Islet of Langerhans (tissue), 1 donor: ENCODE measurements around the gene CRPPA.

Source experiments
- FAIRE-seq: peaks from one replicate; lab custom pipeline; 2011; peaks lifted over from hg19 to GRCh38; lab: Jason Lieb, UNC

Gene CRPPA

GRCh38 chr7:16422917-16423316 lies 1.6 kb upstream of the CRPPA start:
- no peak for FAIRE-seq

DNA sequence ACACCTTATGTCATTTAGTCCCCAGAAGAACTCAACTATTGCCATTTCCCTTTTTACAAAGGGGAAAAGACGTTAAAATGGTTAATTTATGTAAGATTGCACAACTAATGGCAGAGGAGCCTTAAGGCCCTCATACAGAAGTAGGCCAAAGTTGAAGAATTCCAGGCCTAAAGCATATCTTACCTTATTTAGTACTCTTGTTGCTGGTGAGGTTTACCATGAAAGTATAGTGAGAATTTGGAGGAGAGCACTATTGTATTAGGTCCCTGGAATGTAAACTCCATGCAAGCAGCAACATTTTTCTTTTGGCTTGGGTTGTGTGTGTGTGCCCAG lies 731 bp upstream of the CRPPA start:
- peak; percentile 13 for FAIRE-seq

DNA sequence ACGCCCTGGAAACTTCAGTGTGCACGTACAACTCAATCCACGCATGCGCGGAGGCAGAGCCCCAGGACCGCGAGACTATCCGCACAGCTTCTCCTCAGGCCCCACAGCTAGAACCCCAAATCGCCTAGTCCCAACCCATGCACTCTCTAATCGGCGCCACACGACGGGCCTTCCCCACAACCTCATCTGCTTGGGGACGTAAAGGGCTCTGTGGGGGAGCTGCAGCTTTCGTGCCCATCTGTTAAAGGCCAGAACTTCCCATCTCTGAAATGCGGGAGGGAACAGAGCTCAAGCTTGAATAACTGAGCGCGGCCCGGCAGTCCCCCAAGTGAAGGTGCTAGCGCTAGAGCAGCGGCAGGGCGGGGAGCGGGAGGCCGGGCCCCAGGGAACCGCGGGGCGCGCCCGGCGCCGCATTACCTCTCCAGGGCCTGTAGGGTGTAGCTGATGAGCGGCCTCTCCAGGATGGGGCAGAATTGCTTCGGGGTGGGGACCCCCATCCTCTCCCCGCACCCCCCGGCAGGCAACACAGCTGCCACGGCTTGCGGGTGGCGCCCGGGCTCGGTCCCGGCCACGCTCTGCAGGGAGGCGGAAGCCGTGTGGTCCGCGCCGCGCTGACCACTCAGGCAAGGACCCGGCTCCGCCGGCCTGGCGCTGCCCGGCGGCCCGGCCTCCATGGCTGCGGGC lies 547 bp downstream of the CRPPA start:
- peak; percentile 76 for FAIRE-seq

DNA sequence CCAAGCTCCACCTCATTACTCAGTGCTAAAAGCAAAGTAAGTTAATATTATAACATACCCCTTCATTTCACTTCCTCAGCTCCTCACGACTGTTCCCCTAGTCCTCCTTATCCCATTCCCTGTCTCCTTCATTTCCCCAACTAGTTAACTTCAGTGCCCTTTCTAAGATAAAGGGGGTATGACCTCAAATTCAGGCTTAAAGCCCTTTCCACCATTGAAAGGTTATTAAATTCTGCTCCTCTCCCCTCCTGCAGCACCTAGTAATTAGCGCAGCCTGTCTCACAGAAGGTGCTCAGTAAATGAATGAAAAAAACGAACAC lies 1.0 kb downstream of the CRPPA start:
- no peak for FAIRE-seq

GRCh38 chr7:16419859-16420258 lies 1.5 kb downstream of the CRPPA start:
- FAIRE-seq: no peak

DNA sequence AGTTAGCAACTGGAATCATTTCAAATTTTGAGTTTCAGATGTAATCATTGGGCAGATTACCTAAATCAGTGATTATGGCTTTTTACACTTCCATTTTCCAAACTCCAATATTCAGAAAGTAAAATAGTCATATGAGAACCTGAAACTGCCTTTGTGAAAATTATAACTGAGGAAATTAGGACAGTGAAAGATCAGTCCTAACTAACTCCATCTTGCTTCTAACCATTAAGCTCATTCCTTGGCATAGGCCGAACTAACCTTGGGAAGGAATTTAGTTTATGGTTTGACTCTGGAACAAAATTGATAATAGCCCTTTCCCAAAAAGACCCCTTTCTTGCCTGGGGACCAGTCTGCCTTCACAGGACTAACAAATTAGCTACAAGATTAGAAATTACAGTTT lies 2.2 kb downstream of the CRPPA start:
- FAIRE-seq: no peak

GRCh38 chr7:16417906-16418305 lies 3.4 kb downstream of the CRPPA start:
- no peak for FAIRE-seq

GRCh38 chr7:16416289-16417282 lies 4.8 kb downstream of the CRPPA start:
- FAIRE-seq: no peak

DNA sequence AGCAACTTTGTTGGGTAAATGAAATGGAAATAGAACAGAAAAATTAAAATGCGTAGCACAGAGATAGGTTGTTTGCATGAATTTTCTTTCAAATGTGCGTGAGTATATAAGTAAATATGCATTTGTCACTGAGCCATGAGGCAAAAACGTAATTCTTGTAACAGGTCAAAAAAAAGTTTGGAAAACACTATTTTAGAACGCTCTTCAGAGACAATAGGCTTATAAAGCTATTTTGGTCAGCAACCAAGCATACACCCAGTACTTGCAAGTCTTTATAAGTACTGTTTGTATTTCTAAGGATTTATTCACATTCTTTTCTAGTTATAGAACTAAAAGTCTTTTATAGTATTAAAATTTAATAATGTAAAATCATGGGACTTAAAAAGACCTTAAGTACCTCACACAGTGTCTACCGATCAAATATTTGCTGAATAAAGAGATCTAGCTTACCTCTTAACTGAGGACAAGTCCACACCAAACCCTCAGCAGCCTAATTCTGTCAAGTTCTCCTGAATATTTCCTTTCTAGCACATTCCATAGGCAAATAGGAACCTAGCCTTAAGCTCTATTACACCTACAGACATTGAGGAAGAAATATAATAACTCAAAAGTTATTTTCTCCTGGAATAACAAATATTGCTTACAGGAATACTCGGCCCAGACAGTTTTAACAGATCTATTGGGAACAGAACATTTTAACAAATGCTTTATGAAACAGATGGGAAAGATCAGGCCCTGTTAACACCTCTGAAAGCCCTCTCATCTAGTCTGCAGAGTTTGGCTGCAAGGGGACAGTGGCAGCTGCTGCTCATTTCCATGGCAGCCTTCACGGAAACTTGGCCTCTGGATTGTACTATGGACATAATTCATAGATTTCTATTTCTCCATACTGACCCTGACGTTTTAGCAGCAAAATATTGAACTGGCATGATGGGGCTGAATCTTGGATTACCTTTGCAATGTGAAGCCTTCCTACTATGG lies 8.8 kb downstream of the CRPPA start:
- FAIRE-seq: no peak

- no peak for FAIRE-seq
Measured at GRCh38 chr7:16411391-16411790, 9.9 kb downstream of the CRPPA start.

DNA sequence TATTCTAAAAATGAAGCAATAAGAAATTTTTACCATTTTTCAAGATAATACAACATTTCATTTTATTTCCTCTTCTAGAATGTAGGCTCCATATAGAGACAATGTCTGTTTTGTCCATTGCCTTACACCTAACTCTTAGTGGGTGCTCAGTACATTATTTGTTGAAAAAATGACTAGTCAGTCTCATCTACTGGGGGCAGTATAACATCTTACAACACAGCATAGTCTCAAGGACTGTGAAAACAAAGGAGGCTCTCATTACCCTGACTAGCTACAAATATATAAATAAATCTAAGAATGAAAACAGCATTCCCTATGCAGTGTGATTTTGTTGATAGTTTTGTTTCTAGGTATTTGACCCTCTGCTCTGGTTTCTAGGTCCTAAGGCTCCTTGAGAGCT lies 11.6 kb downstream of the CRPPA start:
- FAIRE-seq: no peak

DNA sequence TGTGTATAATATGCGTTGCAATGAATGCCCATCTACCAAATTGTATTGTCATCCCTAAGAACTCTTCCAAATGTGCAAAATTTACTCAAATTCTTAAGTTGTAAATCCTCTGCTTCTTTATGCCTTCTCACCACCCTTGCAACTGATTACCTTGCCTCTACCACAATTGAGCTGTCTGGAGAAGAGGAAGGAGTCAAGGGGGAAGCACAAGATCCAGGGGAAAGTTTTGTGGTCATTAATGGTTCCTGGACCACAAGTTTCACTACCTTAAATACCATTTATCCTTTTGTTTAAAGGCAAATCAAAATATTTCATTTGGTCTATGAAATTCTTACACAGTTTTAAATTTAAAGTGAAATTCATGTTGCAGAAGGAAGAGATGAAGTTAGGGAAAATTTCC lies 16.7 kb downstream of the CRPPA start:
- no peak for FAIRE-seq

DNA sequence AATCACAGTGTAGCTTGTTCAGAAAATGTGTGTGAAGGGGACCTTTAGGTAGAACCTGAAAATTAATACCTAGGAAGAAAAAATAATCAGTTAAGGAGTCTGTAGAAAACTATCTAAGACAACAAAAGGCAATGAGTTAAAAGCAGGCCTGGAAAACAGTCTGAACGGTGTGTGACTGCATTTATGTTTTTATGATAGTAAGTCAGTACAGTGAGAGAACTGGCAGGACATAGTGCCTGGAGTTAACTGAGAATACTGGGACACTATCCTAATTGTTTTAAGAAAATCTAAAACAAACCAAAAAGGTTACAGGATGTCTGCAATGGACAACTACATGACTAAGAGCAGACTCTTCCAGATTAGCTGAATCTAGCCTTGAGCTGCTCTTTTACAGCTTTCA lies 17.9 kb downstream of the CRPPA start:
- FAIRE-seq: no peak

- no peak for FAIRE-seq
Measured at GRCh38 chr7:16402940-16403339, 18.4 kb downstream of the CRPPA start.

DNA sequence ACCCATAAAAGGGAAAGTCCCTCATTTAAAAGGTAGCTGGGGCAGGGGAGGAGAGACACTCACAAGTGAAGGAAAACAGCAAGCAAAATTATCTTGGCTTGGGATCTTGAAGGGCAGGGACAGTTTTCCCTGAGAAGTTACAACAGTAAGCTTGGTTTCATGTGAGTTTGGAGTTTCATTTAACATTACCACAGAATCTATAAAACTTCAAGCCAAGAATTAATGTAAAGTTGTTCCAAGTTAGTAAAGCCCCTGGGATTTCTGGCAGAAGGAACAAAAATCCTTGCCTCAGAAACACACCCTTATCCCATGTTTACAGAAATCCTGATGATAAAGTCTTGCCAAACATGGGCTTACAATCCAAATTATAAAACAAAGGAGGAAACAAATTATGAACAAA lies 19.2 kb downstream of the CRPPA start:
- no peak for FAIRE-seq

DNA sequence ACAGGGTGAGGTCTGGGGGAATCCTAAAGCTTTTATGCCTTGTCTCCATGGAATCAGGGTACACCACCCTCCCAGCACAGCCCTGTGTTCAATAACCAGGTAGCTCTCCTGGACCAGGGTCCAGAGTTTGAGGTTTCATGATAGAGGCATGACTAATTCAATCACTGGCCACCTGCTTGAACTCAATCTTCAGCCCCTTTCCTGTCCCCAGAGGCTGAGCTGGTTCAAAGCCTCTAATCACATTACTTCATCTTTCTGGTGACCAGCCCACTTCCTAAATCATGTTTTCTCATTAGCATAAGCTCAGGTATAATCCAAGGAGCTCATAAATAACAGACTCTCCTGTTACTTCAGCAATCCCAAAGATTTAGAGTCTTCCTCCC lies 20.5 kb downstream of the CRPPA start:
- no peak for FAIRE-seq

DNA sequence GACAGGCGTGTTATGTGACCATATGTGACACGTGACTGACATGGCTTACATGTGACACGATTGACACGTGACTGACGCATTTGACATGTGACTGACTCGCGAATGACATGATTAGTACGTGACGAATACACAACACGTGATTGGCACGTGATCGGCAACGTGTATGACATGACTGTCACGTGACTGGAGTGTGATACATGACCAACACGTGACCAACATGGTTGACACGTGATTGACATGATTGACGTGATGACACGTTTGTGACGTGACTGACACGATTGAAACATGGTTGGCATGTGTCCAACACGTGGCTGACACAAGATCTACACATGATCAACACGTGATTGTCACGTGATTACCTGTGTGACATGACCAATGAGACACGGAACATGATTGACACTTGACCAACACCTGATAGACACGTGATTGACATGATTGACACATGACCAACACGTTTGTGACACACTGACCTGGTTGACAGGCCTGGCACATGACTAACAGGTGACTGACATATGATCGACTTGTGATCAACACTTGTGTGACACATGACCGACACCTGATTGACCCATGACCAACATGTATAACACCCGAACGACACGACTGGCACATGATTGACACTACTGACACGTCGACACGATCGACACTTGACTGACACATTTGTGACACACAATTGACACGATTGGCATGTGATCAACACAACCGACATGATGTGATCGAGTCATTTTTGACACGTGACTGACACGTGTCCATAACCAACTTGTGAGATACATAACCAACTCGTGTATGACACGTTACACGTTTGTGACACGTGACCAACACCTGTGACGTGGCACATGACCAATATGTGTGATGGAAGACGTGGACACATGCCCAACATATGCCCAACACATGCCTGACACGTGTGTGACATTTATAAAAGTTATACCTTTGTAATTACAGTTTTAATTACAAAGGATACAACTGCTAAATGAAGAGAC lies 21.1 kb downstream of the CRPPA start:
- no peak for FAIRE-seq

- no peak for FAIRE-seq
Measured at GRCh38 chr7:16399265-16399831, 22.0 kb downstream of the CRPPA start.

GRCh38 chr7:16398146-16399017 lies 23.0 kb downstream of the CRPPA start:
- FAIRE-seq: no peak

DNA sequence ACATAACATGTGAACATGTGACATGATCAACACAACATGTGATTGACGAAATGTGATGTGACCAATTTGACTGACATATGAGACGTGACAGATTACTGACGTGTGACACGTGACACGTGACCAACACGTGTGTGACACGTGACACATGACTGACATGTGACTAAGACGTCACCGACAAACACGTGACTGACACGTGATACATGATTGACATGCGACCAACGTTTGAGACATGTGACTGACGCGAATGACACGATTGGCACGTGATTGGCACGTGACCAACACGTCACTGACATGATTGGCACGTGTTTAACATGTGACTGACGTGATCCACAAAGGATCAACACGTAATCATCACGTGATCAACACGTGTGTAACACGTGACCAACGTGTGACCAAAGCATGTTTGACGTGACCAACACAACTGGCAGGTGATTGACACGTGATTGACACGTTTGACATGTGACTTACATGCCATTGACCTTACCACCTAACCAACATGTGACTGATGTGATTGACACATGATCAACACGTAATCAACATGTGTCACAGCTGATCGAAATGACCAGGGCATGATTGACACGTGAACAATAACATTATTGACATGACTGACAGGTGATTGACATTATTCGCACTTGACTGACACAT lies 23.7 kb downstream of the CRPPA start:
- no peak for FAIRE-seq
